AG04450 (cell line): ENCODE data around the gene PLCD3. TPM values are rescaled to one million over a fixed set of nuclear protein-coding genes. Genes with fewer than 3 reads are reported as not detected.

ENCODE experiments used
- CTCF ChIA-PET: fragments of 300-600, 350-600 bp; formaldehyde crosslinking; extraction: SDS; loops from one replicate; lab custom pipeline; 2022; ENCODE audit warnings: antibody characterized with exemption, inconsistent platforms; lab: Charles Lee
- POLR2A ChIA-PET: fragments of 350-600 bp; formaldehyde crosslinking; extraction: SDS; loops from one replicate; lab custom pipeline; 2021; ENCODE audit warnings: antibody characterized with exemption, inconsistent platforms; lab: Yijun Ruan, JAX
- DNase-seq: peaks from one replicate; pipeline ENCODE4 v3.0.0-alpha.2; 2011; ENCODE audit warnings: low read depth, low spot score
- H3K27ac ChIP-seq: one replicate; pipeline ENCODE4 v1.5.1; 2012; ENCODE audit warnings: low read depth, low read length, control low read depth
- H3K27me3 ChIP-seq: one replicate; pipeline ENCODE4 v1.6.0; 2012; ENCODE audit warnings: low read length; ENCODE audit not compliant: control insufficient read depth, insufficient read depth
- H3K4me3 ChIP-seq: 2 replicates; pipeline ENCODE4 v1.5.1; 2011; ENCODE audit warnings: mild to moderate bottlenecking, low read depth, low read length, control low read depth
- H3K9me3 ChIP-seq: 2 replicates; pipeline ENCODE4 v1.5.1; 2012; ENCODE audit warnings: low read length; ENCODE audit not compliant: control insufficient read depth, insufficient read depth
- polyA plus RNA-seq: library from polyadenylated mRNA; depleted of rRNA; stranded (reverse); fragments of >200 nt; gene quantifications from 2 replicates; pipeline ENCODE4 v1.2.3, GENCODE V29; 2011
- TF ChIP-seq, protein P1 (sequence below): IDR thresholded peaks from 2 replicates; pipeline ENCODE4 v1.5.1; 2011; ENCODE audit warnings: low read depth, low read length, control low read depth, inconsistent platforms

PLCD3 gene
- polyA plus RNA-seq, 1 experiment, result 28.2 TPM

DNA sequence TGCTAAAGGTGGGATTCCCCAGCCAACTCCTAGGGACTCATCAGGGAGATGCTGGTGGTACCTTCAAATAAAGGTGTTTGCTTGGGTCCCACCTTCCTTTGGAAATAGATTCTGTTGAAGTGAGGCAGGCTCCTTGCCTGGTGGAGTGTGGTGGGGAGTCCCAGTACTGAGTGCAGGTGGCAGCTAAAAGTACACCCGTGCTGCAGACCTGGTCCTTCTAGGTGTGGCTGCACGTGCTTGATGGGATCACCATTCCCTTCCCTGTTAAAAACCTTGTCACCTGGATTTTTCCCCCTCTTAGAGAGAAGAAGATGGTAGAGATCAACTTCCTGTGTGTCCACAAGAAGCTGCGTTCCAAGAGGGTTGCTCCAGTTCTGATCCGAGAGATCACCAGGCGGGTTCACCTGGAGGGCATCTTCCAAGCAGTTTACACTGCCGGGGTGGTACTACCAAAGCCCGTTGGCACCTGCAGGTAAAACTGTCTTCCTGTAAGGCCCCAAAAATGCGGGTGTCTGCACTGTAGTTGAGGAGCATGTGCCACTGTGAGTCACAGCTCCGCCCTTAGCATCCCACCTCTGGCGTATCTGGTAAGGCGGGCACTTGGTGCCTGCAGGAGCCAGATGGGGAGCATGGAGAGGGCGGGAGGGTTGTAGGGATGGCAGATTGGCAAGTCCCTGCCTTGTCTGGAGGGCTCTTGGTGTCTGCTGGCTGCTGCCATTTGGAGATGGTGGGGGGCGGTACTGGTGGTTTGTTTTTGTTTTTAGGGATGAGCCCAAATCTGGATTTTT lies 34.0 kb downstream of the PLCD3 start:
- H3K27ac ChIP-seq, result peak overlapping the region; percentile 39
- H3K4me3 ChIP-seq, result no peak overlapping the region
- CTCF ChIA-PET, result interaction anchor here (0.6 to 5.8 kb wide), 18 partner anchors 8 to 196 kb away, joined by 3 to 38 read pairs (median 4); partner anchors contain the start of gene ACBD4
- POLR2A ChIA-PET, result no interaction called here
- H3K9me3 ChIP-seq, result no peaks in the 10 kb centered on the region
- no peaks in the 10 kb centered on the region for H3K27me3 ChIP-seq
- no peak for DNase-seq
- TF ChIP-seq, protein P1, sequence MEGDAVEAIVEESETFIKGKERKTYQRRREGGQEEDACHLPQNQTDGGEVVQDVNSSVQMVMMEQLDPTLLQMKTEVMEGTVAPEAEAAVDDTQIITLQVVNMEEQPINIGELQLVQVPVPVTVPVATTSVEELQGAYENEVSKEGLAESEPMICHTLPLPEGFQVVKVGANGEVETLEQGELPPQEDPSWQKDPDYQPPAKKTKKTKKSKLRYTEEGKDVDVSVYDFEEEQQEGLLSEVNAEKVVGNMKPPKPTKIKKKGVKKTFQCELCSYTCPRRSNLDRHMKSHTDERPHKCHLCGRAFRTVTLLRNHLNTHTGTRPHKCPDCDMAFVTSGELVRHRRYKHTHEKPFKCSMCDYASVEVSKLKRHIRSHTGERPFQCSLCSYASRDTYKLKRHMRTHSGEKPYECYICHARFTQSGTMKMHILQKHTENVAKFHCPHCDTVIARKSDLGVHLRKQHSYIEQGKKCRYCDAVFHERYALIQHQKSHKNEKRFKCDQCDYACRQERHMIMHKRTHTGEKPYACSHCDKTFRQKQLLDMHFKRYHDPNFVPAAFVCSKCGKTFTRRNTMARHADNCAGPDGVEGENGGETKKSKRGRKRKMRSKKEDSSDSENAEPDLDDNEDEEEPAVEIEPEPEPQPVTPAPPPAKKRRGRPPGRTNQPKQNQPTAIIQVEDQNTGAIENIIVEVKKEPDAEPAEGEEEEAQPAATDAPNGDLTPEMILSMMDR, result no peak

DNA sequence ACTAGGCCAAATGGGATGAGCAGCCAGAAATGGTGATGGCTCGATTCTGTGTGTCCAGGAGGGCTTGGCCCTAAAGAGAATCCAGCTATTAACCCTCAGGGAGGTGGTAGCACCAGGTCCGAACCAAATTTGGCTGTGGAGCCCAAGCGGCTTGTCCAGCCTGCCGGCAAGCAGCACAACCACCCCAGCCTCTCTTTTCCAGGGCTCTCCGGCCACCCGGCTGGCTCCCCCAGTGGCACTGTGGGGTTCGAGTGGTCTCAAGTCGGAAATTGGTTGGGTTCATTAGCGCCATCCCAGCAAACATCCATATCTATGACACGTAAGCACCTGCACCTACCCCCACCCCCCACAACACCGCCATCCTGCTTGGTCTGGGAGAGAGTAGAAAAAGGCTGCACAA lies 35.4 kb downstream of the PLCD3 start:
- DNase-seq, result no peak
- Histone ChIP-seq H3K27ac (no peak overlapping the region), H3K27me3 (no peaks in the 10 kb centered on the region), H3K9me3 (no peaks in the 10 kb centered on the region), H3K4me3 (no peak overlapping the region)
- ChIA-PET POLR2A (no interaction called here), CTCF (interaction anchor here (0.6 to 5.8 kb wide), 6 partner anchors 29 to 177 kb away, joined by 3 to 38 read pairs (median 8); partner anchors contain the start of gene ACBD4)
- TF ChIP-seq, protein P1, result no peak

DNA sequence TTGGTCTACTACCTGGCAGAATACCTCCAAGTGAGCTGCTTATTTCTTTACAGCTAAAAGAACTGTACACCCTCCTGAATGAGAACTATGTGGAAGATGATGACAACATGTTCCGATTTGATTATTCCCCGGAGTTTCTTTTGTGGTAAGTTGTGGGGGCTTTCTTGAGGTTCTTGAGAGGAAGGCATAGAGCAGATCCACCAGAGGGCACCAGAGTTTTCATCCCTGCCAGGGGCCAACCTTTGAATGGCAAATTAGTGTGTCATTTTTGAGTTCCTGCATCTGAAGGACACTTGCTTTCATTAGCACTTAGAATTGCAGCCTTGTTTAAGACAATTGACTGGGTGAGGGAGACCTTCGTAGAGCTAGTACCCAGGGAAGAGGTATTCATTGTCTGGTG lies 36.2 kb downstream of the PLCD3 start:
- ChIA-PET CTCF (interaction anchor here (0.6 to 5.8 kb wide), 12 partner anchors 9 to 176 kb away, joined by 3 to 38 read pairs (median 6); partner anchors contain the start of gene ACBD4), POLR2A (no interaction called here)
- no peak for DNase-seq
- no peak overlapping the region for H3K4me3 ChIP-seq
- no peak overlapping the region for H3K27ac ChIP-seq
- H3K9me3 ChIP-seq, result no peaks in the 10 kb centered on the region
- H3K27me3 ChIP-seq, result no peaks in the 10 kb centered on the region
- TF ChIP-seq, protein P1, result peak; percentile 73

DNA sequence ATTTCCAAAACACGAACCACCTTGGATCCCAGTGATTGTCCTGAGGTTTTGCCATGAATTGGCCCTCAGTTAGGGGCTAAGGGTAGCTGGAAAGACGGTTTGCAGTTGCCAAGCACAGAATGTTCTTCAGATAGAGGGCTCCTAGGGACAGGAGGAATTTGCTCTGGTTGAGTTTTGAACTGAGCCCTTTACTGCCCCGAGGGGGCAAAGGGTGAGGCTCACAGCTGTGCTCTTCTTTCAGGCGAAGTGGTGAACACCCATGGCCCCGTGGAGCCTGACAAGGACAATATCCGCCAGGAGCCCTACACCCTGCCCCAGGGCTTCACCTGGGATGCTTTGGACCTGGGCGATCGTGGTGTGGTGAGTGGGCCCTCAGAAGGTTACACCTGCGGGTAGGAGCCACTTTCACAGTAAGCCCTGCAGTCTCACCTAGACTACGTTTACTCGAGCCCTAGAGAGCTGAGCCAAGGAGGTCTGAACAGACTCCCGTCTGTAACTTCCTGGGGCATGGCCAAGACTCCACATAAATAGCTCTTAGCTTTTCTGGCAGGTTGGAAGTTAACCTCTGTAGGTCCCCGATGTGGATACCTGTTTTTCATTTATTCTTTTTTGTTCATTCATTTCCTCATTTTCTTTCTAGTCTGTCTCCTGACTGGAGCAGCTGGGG lies 38.7 kb downstream of the PLCD3 start:
- no peak overlapping the region for H3K4me3 ChIP-seq
- H3K27ac ChIP-seq, result peak overlapping the region; percentile 98
- TF ChIP-seq, protein P1, result no peak
- H3K27me3 ChIP-seq, result no peaks in the 10 kb centered on the region
- no peaks in the 10 kb centered on the region for H3K9me3 ChIP-seq
- POLR2A ChIA-PET, result interaction anchor here (0.5 to 1.7 kb wide), 5 partner anchors 9 to 54 kb away, joined by 3 to 8 read pairs (median 6); partner anchors contain the start of genes HEXIM1 and NMT1
- DNase-seq, result no peak
- CTCF ChIA-PET, result interaction anchor here (0.8 to 6.0 kb wide), 4 partner anchors 28 to 72 kb away, joined by 3 to 26 read pairs (median 8); partner anchors contain the start of gene ACBD4
